Thyroid gland (tissue), 4 donors: ENCODE measurements around the gene FXYD1. TPM values are rescaled to one million over a fixed set of nuclear protein-coding genes. Genes with fewer than 3 reads are reported as not detected.

ENCODE experiments used
- DNase-seq, 2 donors: peaks; one replicate each; pipeline ENCODE4 v3.0.0-alpha.2; 2019
- H3K27ac ChIP-seq, 3 donors: fragments of 200-600 bp; sonication (generic); 1 replicate in 2 of 3; 2 replicates in 1 of 3; pipeline ENCODE4 v1.5.1; 2016 to 2019; ENCODE audit warnings: mild to moderate bottlenecking in 1 of 3, moderate library complexity in 1 of 3
- H3K27me3 ChIP-seq: fragments of 200-600 bp; sonication (generic); one replicate; pipeline ENCODE4 v1.5.1; 2019
- H3K36me3 ChIP-seq, 2 donors: fragments of 200-600 bp; sonication (generic); one replicate each; pipeline ENCODE4 v1.5.1; 2016 to 2019
- H3K4me1 ChIP-seq, 2 donors: fragments of 200-600 bp; sonication (generic); one replicate each; pipeline ENCODE4 v1.5.1; 2017 to 2019
- H3K4me3 ChIP-seq, 3 donors: fragments of 200-600 bp; sonication (generic); replicated peaks in 1 of 3; 1 replicate in 2 of 3; 2 replicates in 1 of 3; pipeline ENCODE4 v1.5.1; 2016; ENCODE audit warnings: mild to moderate bottlenecking in 1 of 3
- H3K9me3 ChIP-seq: fragments of 200-600 bp; sonication (generic); one replicate; pipeline ENCODE4 v1.5.1; 2017
- POLR2A ChIP-seq, 2 donors: fragments of 450-650 bp; IDR thresholded peaks; one replicate each; pipeline ENCODE4 v1.6.1; 2017; ENCODE audit warnings: antibody characterized with exemption in 2 of 2, mild to moderate bottlenecking in 2 of 2, moderate library complexity in 1 of 2
- WGBS, 2 donors: methylation state at CpG; one replicate each; pipeline ENCODE4 v1.1.5; 2017; 5-methylcytosine and 5-hydroxymethylcytosine counted together
- intact Hi-C: fragments of 100-400 bp; cut with DNase I; formaldehyde crosslinking; loops from one replicate; pipeline ENCODE4 v1.15.1; 2023
- total RNA-seq, 4 donors: library from RNA; depleted of rRNA; stranded (reverse); fragments of >200 nt; gene quantifications; one replicate each; pipeline ENCODE4 v1.2.3, GENCODE V29; 2016
- TF ChIP-seq, protein P1 (sequence below), 6 experiments: fragments of 200-600 bp in 3 of 6; fragments of 450-650 bp in 3 of 6; sonication (generic) in 3 of 6; IDR thresholded peaks; one replicate each; pipeline ENCODE4 v1.5.1; 2016 to 2019; ENCODE audit warnings: antibody characterized with exemption in 6 of 6, mild to moderate bottlenecking in 2 of 6, inconsistent platforms in 1 of 6, moderate library complexity in 1 of 6

FXYD1 gene
- total RNA-seq, 4 donors from 2014 or later = 1.1 to 26.3 (median 8.8) TPM

DNA sequence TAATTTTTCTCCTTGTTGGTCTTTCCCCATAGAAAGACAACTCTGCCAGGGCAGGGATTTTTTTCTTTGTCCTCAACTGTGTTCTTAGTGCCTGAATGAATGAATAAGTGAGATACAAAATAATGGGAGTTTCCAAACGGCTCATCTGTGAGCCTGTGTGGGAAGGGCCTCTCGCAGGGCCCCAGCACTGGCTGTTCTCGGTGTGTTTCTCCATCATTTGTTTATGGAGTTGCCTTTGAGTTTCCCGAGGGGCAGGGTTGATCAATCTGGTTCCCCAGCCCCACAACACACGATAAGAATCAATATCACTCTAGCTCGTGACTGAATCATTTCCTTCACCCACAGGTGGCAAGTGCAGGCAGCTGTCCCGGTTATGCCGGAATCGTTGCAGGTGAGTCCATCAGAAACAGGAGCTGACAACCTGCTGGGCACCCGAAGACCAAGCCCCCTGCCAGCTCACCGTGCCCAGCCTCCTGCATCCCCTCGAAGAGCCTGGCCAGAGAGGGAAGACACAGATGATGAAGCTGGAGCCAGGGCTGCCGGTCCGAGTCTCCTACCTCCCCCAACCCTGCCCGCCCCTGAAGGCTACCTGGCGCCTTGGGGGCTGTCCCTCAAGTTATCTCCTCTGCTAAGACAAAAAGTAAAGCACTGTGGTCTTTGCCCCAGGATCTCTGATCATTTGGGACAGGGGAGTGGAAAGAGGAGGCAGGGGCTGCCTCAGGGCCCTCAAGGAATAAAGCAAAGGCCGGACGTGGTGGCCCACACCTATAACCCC, 30.8 kb downstream of the FXYD1 start:
- intact Hi-C loops = no loop called here
- Histone ChIP-seq H3K36me3 (peaks cover 0 to 6% of the 10 kb centered on the region in 2 donors), H3K9me3 (no peaks in the 10 kb centered on the region), H3K4me3 (no peak overlapping the region), H3K27ac (no peak overlapping the region), H3K4me1 (no peaks in the 10 kb centered on the region), H3K27me3 (no peaks in the 10 kb centered on the region)
- no peak for DNase-seq
- WGBS, 2 donors = 80 to 86% methylated on average over 15 to 18 of the region's 18 CpGs
- no peak for TF ChIP-seq POLR2A (IDR thresholded peaks at IDR 0.05)
- TF ChIP-seq, protein P1, sequence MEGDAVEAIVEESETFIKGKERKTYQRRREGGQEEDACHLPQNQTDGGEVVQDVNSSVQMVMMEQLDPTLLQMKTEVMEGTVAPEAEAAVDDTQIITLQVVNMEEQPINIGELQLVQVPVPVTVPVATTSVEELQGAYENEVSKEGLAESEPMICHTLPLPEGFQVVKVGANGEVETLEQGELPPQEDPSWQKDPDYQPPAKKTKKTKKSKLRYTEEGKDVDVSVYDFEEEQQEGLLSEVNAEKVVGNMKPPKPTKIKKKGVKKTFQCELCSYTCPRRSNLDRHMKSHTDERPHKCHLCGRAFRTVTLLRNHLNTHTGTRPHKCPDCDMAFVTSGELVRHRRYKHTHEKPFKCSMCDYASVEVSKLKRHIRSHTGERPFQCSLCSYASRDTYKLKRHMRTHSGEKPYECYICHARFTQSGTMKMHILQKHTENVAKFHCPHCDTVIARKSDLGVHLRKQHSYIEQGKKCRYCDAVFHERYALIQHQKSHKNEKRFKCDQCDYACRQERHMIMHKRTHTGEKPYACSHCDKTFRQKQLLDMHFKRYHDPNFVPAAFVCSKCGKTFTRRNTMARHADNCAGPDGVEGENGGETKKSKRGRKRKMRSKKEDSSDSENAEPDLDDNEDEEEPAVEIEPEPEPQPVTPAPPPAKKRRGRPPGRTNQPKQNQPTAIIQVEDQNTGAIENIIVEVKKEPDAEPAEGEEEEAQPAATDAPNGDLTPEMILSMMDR (IDR thresholded peaks at IDR 0.05) = no peak

- Histone ChIP-seq H3K4me1 (no peaks in the 10 kb centered on the region), H3K9me3 (no peaks in the 10 kb centered on the region), H3K36me3 (peaks cover 0 to 6% of the 10 kb centered on the region in 2 donors), H3K4me3 (no peak overlapping the region), H3K27ac (no peak overlapping the region), H3K27me3 (no peaks in the 10 kb centered on the region)
- intact Hi-C loops = no loop called here
- TF ChIP-seq, protein P1 (IDR thresholded peaks at IDR 0.05) = no peak
- TF ChIP-seq POLR2A (IDR thresholded peaks at IDR 0.05) = no peak
- no peak for DNase-seq
- WGBS, 2 donors = 74 to 79% methylated on average over 6 of the region's 7 CpGs
Observed at GRCh38 chr19:35170359-35171061, 31.9 kb downstream of the FXYD1 start.

GRCh38 chr19:35171730-35172129, 33.1 kb downstream of the FXYD1 start:
- Histone ChIP-seq H3K9me3 (no peaks in the 10 kb centered on the region), H3K27me3 (no peaks in the 10 kb centered on the region), H3K4me1 (no peaks in the 10 kb centered on the region), H3K4me3 (no peak overlapping the region), H3K36me3 (no peaks in the 10 kb centered on the region), H3K27ac (no peak overlapping the region)
- intact Hi-C loops = no loop called here
- TF ChIP-seq POLR2A (IDR thresholded peaks at IDR 0.05) = no peak
- TF ChIP-seq, protein P1 (IDR thresholded peaks at IDR 0.05) = no peak
- DNase-seq = no peak
- 58 to 66% methylated on average over 3 of the region's 3 CpGs for WGBS, 2 donors

- no peak overlapping the region for H3K27ac ChIP-seq
- H3K36me3 ChIP-seq = no peaks in the 10 kb centered on the region
- H3K9me3 ChIP-seq = no peaks in the 10 kb centered on the region
- no peaks in the 10 kb centered on the region for H3K4me1 ChIP-seq
- 89 to 92% methylated on average over 6 of the region's 6 CpGs for WGBS, 2 donors
- H3K4me3 ChIP-seq = no peak overlapping the region
- DNase-seq = no peak
- no peak for TF ChIP-seq POLR2A (IDR thresholded peaks at IDR 0.05)
- TF ChIP-seq, protein P1 (IDR thresholded peaks at IDR 0.05) = no peak
- H3K27me3 ChIP-seq = no peaks in the 10 kb centered on the region
- intact Hi-C loops = no loop called here
Observed at GRCh38 chr19:35174226-35174625, 35.6 kb downstream of the FXYD1 start.

DNA sequence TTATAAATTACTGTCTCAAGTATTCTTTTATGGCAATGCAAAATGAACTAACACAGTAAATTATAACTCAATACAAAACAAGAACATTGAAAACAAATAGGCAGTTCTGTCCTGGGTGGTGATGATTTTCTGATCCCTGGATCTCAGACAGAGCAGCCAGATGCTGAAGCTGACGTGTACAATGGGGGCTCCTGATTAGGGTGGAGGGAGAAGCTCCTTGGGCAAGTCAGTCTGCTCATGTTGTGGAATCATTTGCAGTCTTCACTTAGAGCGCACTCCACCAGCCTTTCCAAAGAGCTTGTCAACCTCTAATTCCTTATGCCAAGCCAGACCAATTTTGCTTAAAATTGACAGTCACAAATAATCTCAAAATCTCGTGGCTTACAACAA, 37.6 kb downstream of the FXYD1 start:
- H3K27ac ChIP-seq = no peak overlapping the region
- no peaks in the 10 kb centered on the region for H3K4me1 ChIP-seq
- no peak for DNase-seq
- H3K36me3 ChIP-seq = no peaks in the 10 kb centered on the region
- 74 to 80% methylated on average over 3 of the region's 3 CpGs for WGBS, 2 donors
- intact Hi-C loops = no loop called here
- H3K9me3 ChIP-seq = no peaks in the 10 kb centered on the region
- no peak for TF ChIP-seq POLR2A (IDR thresholded peaks at IDR 0.05)
- TF ChIP-seq, protein P1 (IDR thresholded peaks at IDR 0.05) = no peak
- H3K4me3 ChIP-seq = no peak overlapping the region
- no peaks in the 10 kb centered on the region for H3K27me3 ChIP-seq
